Measurements from ENCODE around the gene IL10RA. TPM values are rescaled to one million over a fixed set of nuclear protein-coding genes. Genes with fewer than 3 reads are reported as not detected.

Gene IL10RA
- total RNA-seq, 1 donor from 2014 or later = 5.0 TPM

DNA sequence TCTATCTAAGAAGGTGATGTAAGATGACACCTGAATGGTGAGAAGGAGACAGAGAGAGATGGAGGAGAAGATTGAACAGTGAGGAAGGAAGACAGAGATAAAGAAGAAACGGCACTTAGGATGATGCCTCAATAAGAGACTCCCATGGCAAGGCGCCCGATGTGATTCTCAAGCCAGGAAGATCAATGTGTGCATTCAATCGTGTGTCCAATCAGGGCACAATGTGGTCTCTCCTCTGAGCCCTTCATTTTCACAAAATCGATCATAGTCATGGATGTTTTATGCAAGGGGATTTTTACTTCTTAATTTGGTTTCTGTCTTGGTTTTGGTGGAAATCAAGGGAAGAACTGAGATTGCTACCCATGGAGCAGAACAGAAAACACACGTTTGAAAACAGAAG lies 37.1 kb upstream of the IL10RA start:
- Histone ChIP-seq H3K27me3 (ENCODE audit: low read depth) (peaks cover 23% of the 10 kb centered on the region), H3K9me3 (replicated peaks) (no peaks in the 10 kb centered on the region), H3K36me3 (no peaks in the 10 kb centered on the region), H3K4me1 (peaks cover 23% of the 10 kb centered on the region), H3K27ac (replicated peaks) (no peak overlapping the region), H3K4me3 (no peak overlapping the region)
- no peak for DNase-seq
- TF ChIP-seq, protein P1, sequence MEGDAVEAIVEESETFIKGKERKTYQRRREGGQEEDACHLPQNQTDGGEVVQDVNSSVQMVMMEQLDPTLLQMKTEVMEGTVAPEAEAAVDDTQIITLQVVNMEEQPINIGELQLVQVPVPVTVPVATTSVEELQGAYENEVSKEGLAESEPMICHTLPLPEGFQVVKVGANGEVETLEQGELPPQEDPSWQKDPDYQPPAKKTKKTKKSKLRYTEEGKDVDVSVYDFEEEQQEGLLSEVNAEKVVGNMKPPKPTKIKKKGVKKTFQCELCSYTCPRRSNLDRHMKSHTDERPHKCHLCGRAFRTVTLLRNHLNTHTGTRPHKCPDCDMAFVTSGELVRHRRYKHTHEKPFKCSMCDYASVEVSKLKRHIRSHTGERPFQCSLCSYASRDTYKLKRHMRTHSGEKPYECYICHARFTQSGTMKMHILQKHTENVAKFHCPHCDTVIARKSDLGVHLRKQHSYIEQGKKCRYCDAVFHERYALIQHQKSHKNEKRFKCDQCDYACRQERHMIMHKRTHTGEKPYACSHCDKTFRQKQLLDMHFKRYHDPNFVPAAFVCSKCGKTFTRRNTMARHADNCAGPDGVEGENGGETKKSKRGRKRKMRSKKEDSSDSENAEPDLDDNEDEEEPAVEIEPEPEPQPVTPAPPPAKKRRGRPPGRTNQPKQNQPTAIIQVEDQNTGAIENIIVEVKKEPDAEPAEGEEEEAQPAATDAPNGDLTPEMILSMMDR (IDR thresholded peaks at IDR 0.05; ENCODE audit: borderline replicate concordance) = no peak
- intact Hi-C loops (cut with micrococcal nuclease) = loop anchor here (5.0 kb wide), 1 partner anchor 103 kb away; no protein-coding TSS in a partner anchor

GRCh38 chr11:117950301-117950700 lies 35.9 kb upstream of the IL10RA start:
- H3K27ac ChIP-seq (replicated peaks) = no peak overlapping the region
- peaks cover 22% of the 10 kb centered on the region for H3K4me1 ChIP-seq

DNA sequence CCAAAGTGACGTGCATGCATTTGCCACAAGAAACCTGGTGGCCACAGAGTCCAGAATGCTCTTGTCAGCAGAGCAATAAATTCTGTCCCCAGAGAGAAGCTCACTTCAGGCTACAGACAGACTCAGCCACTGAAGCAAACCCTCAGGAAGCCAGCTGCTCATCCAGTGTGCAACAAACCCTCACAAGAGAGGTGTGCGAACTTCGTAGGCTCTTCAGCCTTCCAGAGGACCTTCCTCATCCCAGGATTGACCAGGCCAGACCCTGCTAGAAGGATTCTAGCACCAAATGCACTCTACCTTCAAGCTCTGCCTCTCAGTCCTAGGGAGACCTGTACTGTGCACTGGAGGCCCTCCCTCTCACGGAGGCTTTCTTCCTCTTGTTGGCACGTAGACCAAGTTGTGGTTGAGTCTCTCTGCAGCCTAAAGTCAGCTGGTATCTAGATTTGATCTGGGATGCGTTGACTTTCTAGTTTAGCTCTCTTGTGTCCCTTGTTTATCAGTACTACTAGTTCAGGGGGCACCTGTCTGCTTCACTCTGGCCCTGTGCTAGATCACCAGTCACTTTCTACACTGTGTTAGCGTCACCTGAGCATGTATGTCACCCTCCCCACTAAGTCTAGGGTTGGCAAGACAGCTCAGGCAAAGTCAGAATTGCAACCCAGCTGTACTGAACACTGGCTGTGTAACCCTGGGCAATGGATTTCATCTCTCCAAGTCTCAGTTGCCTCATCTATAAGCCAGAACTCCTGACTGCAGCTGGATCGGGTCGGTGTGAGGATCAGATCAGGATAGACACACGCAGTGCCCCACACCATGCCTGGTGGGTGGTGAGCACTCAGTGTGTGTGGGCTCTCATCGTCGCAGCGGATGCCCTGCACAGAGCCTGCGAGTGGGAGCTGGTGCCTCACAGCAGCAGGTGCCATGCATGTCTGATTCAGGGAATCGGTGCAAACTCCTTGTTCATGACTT lies 34.9 kb upstream of the IL10RA start:
- DNase-seq = no peak
- Histone ChIP-seq H3K27me3 (ENCODE audit: low read depth) (peaks cover 23% of the 10 kb centered on the region), H3K4me3 (no peak overlapping the region), H3K36me3 (no peaks in the 10 kb centered on the region), H3K9me3 (replicated peaks) (no peaks in the 10 kb centered on the region), H3K27ac (replicated peaks) (no peak overlapping the region), H3K4me1 (peaks cover 18% of the 10 kb centered on the region)
- intact Hi-C loops (cut with micrococcal nuclease) = no loop called here
- TF ChIP-seq, protein P1 (IDR thresholded peaks at IDR 0.05; ENCODE audit: borderline replicate concordance) = no peak

More at GRCh38 chr11:117950301-117950700, 35.9 kb upstream of the IL10RA start:
- TF ChIP-seq, protein P1 (IDR thresholded peaks at IDR 0.05; ENCODE audit: borderline replicate concordance) = peak; percentile 31
- no peak for DNase-seq
- intact Hi-C loops (cut with micrococcal nuclease) = no loop called here
- Histone ChIP-seq H3K36me3 (no peaks in the 10 kb centered on the region), H3K27me3 (ENCODE audit: low read depth) (peaks cover 23% of the 10 kb centered on the region), H3K9me3 (replicated peaks) (no peaks in the 10 kb centered on the region), H3K4me3 (no peak overlapping the region)

- Histone ChIP-seq H3K27ac (replicated peaks) (no peak overlapping the region), H3K36me3 (no peaks in the 10 kb centered on the region), H3K4me3 (no peak overlapping the region), H3K27me3 (ENCODE audit: low read depth) (peaks cover 16% of the 10 kb centered on the region), H3K9me3 (replicated peaks) (peaks cover 8% of the 10 kb centered on the region), H3K4me1 (peaks cover 10% of the 10 kb centered on the region)
- intact Hi-C loops (cut with micrococcal nuclease) = no loop called here
- DNase-seq = no peak
- TF ChIP-seq, protein P1 (IDR thresholded peaks at IDR 0.05; ENCODE audit: borderline replicate concordance) = no peak
Measured at GRCh38 chr11:117953024-117953671, 33.0 kb upstream of the IL10RA start.

GRCh38 chr11:117958949-117959348 lies 27.2 kb upstream of the IL10RA start:
- no peak for DNase-seq
- no peaks in the 10 kb centered on the region for H3K4me1 ChIP-seq

More at GRCh38 chr11:117958949-117959348, 27.2 kb upstream of the IL10RA start:
- Histone ChIP-seq H3K27me3 (ENCODE audit: low read depth) (no peaks in the 10 kb centered on the region), H3K36me3 (no peaks in the 10 kb centered on the region), H3K27ac (replicated peaks) (no peak overlapping the region), H3K9me3 (replicated peaks) (peaks cover 8% of the 10 kb centered on the region), H3K4me3 (no peak overlapping the region)
- TF ChIP-seq, protein P1 (IDR thresholded peaks at IDR 0.05; ENCODE audit: borderline replicate concordance) = no peak
- intact Hi-C loops (cut with micrococcal nuclease) = no loop called here

Measured in left ventricle myocardium inferior (tissue), 1 donor.